HPDE6-E6E7 (cell line): ENCODE results near the gene ZNF831.

Source experiments
- DNase-seq: peaks from one replicate; pipeline ENCODE4 v3.0.0; 2011; ENCODE audit warnings: missing footprints; ENCODE audit errors: extremely low spot score

ZNF831 gene

GRCh38 chr20:59157531-59157930, 6.1 kb upstream of the ZNF831 start:
- no peak for DNase-seq

- no peak for DNase-seq
These were observed 5.6 kb upstream of the ZNF831 start for GRCh38 chr20:59157961-59158541.

GRCh38 chr20:59158673-59159072, 4.9 kb upstream of the ZNF831 start:
- no peak for DNase-seq

GRCh38 chr20:59159091-59159490, 4.5 kb upstream of the ZNF831 start:
- no peak for DNase-seq

- no peak for DNase-seq
These were observed 3.9 kb upstream of the ZNF831 start for GRCh38 chr20:59159493-59160376.

GRCh38 chr20:59160389-59161115, 3.1 kb upstream of the ZNF831 start:
- DNase-seq: no peak

GRCh38 chr20:59161721-59162120, 1.9 kb upstream of the ZNF831 start:
- no peak for DNase-seq

GRCh38 chr20:59164686-59165391, 1.2 kb downstream of the ZNF831 start:
- DNase-seq: no peak

- DNase-seq: no peak
These were observed 1.8 kb downstream of the ZNF831 start for GRCh38 chr20:59165396-59165795.

GRCh38 chr20:59165891-59166709, 2.5 kb downstream of the ZNF831 start:
- DNase-seq: no peak

GRCh38 chr20:59170406-59171349, 7.1 kb downstream of the ZNF831 start:
- no peak for DNase-seq

- DNase-seq: no peak
These were observed 8.4 kb downstream of the ZNF831 start for GRCh38 chr20:59171986-59172385.

- DNase-seq: no peak
These were observed 10.4 kb downstream of the ZNF831 start for GRCh38 chr20:59173938-59174491.

GRCh38 chr20:59175002-59175401, 11.4 kb downstream of the ZNF831 start:
- DNase-seq: no peak

- DNase-seq: no peak
These were observed 12.2 kb downstream of the ZNF831 start for GRCh38 chr20:59175861-59176260.

GRCh38 chr20:59176812-59177211, 13.2 kb downstream of the ZNF831 start:
- DNase-seq: no peak

- no peak for DNase-seq
These were observed 13.9 kb downstream of the ZNF831 start for GRCh38 chr20:59177266-59178250.

- DNase-seq: no peak
These were observed 15.5 kb downstream of the ZNF831 start for GRCh38 chr20:59178983-59179595.
